NCI-H2196 treated with DMSO at 0.1 percent for 48 hours (cell line): Measurements from ENCODE around the gene SIGLEC1.

Experiments
- DNase-seq: peaks from one replicate; lab custom pipeline; 2025; ENCODE audit not compliant: unreplicated experiment; lab: John Stamatoyannopoulos, UW

Gene SIGLEC1

DNA sequence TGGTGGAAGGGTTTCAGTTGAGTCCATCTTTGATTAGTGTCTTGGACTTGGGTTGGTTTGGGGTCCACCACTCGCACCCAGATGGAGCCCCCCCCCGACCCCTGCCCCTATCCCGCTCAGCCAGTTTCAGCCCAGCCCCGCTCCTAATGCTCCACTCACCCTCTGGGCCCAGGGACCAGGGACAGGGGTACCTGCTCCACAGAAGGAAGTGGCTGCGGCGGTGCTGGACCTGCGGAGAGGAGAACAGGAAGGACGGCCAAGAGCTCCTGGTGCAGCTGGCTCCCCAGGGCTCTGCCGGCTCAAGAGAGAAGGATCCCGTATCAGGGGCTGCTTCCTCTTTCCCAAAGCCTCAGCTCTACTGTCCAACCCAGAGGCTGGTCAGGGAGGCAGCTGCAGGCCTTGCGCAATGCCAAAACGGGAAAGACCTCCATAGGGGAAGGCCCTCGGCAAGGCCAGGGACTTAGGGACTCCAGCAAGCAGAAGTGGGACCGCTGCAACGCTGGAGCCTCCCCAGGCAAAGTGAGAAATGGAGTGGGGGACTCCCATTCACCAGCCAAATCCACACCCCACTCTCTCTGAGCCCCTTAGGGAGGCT, at the start of gene SIGLEC1:
SIGLEC1 (minus strand) TSS at position 322 of the 595 bp plus-strand sequence. CDS start 5,472 bp downstream, outside the sequence.
- DNase-seq = no peak

GRCh38 chr20:3760655-3761348, 48.4 kb upstream of the SIGLEC1 start:
- no peak for DNase-seq

GRCh38 chr20:3759884-3760283, 47.5 kb upstream of the SIGLEC1 start:
- no peak for DNase-seq

- DNase-seq = no peak
Observed at GRCh38 chr20:3759316-3759823, 47.0 kb upstream of the SIGLEC1 start.

DNA sequence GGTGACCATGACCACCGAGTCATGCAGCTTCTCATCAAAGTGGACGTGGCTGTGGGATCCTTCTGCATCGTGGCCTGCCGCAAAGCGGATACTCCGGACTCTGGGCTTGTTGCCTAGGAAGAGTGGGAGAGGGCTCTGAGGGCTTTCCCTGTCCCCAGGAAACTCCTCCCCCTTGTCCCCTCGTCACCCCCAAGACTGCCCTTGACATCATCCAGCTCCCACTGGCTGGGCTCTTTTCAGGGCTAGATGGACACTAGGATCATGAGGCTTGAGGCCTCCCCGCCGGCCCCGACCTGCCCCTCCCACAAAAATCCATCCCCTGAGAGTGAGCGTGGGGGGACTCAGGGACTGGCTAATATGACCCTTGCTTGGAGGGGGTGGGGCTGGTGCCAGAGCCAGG, 46.2 kb upstream of the SIGLEC1 start:
- DNase-seq = no peak

DNA sequence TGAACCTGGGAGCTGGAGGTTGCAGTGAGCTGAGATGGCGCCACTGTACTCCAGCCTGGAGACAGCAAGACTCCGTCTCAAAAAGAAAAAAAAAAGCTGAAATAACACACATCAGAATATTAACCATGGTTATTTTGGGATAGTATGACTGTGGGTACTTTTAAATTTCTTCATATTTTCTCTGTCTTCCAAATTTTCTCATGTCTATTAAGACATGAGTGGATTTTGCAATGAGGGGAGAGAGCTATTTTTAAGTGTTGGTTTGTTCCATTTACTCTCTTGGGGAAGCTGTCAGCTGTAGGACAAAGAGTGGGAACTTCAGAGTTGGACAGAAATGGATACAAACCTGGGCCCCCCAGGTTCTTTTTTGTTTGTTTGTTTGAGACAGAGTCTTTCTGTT, 44.9 kb upstream of the SIGLEC1 start:
- DNase-seq = no peak

DNA sequence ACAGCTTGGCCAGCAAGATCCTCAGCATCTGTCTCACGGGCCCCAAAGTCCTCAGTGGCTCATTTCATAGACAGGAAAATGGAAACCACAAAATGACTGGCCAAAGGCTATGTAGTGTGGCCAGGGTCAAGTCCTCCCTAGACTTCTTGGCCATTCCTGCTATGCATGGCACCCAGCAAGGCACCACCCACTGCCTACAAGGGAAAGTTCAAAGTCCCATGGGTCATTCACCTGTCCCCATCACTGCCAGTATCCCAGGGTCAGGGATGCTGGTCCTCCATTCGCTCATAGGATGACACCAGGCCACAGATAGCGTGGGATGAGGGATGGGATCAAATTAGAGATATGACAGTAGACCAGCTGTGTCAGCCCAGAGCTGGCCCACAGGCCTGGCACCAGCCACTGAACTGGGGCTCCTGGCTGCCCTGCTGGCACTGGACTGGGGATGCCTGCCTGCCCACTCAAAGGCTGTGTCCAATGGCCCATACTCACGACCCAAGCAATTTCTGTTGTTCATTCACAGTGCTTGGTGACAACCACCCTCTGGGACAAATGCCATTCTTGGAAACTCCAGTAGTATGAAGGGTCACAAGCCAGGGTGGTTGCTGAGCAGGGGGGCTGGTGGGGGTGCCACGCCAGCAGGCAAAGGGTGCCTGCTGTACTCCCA, 43.5 kb upstream of the SIGLEC1 start:
- DNase-seq = no peak

GRCh38 chr20:3755269-3755668, 42.9 kb upstream of the SIGLEC1 start:
- no peak for DNase-seq

GRCh38 chr20:3754276-3754630, 41.9 kb upstream of the SIGLEC1 start:
- no peak for DNase-seq

DNA sequence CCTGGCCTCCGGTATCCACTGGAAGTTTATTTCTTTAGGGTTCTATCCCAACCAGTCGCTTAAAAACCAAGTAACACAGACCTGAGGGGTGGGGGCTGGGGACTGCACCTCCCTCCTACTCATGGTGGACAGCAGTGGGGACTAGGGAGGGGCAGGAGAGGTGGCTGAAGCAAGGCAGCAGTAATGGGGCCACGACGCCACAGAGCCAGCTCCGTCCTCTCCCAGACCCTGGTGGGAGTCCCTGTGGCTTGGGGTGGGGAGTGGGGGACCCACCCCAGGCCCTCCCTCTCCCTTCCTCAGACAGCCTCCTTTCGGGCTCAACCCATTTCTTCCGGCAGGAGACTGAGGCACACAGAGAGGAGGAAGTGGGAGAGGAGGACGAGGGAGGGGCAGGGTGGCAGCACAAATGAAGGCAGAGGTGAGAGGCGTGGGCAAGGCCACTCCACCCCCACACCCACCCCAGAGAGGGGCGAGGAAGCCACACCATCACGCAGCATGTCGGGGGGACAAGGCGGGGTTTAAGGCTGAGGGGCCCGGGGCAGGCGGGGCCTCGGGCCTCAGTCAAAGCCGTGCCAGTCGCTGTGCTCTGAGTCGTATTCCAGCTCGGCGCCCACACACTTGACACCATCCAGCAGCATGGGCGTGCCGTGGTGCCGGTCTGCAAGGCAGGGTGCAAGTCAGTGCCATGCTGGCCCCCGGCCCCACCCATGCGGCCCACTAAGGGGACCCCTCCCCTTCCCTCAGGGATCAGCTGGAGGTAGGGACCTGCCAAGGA, 41.3 kb upstream of the SIGLEC1 start:
- DNase-seq = no peak

DNA sequence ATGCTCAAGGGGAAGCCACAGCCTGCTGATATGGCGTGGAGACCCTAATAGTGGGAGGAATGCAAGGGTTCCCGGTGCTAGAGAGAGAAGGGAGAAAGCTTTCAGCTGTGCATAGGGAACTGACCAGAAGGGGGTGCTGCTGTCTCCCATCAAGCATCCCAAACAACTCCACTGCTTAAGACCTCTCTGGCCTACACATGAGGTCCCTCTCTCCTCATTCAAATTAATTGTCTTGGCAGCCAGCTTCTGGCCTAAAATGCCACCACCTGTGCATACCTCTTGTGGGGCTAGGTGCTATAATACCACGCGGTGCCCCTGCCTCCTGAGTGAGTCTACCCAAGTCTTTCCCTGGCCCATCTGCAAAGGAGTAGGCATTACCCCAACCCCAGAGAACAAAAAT, 40.7 kb upstream of the SIGLEC1 start:
- peak; percentile 38 for DNase-seq

DNA sequence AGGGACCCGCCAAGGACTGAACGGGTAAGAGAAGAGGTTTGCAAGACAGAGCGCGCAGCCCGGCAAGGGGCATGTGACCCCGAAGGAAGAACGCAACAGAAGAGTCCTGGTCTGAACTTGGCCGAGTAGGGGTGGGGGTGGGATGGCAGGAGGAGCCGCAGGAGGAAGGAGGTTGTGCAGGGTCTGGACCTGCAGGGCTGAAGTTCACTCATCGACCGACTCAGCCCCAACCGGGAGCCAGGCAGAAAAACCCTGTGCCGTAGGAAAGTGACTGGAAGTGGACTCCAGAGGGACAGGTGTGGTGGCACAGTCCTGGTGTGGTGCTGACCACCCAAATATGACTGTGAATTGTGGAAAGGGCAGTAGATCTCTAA, 40.0 kb upstream of the SIGLEC1 start:
- DNase-seq = no peak

DNA sequence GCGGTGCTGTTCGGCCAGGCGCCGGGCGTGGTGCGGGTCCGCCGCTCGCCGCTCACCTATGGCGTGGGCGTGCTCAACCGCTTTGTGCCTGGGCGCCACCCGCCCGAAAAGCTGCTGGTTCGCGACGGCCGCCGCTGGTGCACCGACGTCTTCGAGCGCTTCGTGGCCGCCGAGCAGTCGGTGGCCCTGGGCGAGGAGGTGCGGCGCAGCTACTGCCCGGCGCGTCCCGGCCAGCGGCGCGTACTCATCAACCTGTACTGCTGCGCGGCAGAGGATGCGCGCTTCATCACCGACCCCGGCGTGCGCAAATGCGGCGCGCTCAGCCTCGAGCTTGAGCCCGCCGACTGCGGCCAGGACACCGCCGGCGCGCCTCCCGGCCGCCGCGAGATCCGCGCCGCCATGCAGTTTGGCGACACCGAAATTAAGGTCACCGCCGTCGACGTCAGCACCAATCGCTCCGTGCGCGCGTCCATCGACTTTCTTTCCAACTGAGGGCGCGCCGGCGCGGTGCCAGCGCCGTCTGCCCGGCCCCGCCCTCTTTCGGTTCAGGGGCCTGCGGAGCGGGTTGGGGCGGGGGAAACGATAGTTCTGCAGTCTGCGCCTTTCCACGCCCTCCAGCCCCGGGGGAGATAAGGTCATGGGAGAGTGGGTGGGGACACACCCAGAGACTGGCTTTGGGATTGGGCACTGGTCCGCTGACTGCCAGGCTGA, 39.4 kb upstream of the SIGLEC1 start:
- peak; percentile 84 for DNase-seq

DNA sequence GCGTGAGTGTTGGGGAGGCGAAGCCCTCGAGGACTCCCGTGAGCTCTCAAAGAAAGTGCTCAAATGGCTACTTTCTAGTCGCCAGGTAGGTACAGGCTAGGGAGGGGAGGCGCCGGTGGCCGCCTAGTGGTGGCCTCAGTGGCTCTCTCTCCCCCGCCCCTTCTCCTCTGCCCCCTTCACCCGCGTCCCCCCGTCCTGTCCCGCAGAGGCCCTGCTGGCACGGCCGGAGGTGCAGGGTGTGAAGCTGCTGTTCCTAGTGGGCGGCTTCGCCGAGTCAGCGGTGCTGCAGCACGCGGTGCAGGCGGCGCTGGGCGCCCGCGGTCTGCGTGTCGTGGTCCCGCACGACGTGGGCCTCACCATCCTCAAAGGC, 38.9 kb upstream of the SIGLEC1 start:
- DNase-seq = no peak

GRCh38 chr20:3749689-3750531, 37.5 kb upstream of the SIGLEC1 start:
- no peak for DNase-seq

GRCh38 chr20:3749087-3749688, 36.8 kb upstream of the SIGLEC1 start:
- no peak for DNase-seq

DNA sequence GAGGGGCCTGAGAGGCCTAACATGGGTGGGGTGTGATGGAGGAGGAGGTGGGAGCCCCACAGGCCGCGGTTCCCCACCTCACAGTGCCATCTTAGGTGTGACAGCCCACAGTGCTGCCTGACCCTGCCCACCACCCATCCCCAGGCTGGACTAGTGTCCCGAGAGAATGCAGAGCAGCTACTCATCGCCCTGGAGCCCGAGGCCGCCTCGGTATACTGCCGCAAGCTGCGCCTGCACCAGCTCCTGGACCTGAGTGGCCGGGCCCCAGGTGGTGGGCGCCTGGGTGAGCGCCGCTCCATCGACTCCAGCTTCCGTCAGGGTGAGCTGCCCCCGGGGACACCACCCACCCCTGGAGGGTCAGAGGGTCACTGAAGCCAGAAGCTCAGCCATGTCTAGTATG, 35.7 kb upstream of the SIGLEC1 start:
- DNase-seq = no peak

- DNase-seq = no peak
Observed at GRCh38 chr20:3747471-3747870, 35.1 kb upstream of the SIGLEC1 start.

DNA sequence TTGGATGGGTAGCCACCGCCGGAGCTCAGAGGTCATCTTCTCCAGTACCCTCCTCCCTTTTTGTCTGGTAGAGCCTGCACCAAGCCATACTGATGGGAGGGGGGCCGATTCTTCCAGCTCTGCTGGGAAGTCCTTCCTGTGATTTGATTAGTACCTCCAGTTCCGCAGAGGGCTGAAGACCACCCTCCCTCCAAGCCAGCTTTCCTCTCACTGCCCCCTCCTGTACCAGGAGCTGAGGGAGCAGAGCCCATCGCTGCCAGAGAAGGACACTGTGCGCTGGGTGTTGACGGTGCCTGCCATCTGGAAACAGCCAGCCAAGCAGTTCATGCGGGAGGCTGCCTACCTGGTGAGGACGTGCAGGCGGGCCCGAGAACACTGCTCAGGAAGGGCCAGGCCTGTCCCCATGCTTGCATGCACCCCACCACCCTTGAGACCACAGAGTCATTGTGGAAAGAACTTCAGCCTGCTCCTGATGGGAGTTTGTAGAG, 33.3 kb upstream of the SIGLEC1 start:
- no peak for DNase-seq
